OCI-LY3 (cell line): Measurements from ENCODE around the gene VPS26A.

Experiments
- CTCF ChIP-seq: fragments of 200-600, 300-600 bp; sonication (generic); IDR thresholded peaks from 2 replicates; pipeline ENCODE4 v1.5.1; 2014; ENCODE audit warnings: antibody characterized with exemption, low read length, low read depth
- EZH2phosphoT487 ChIP-seq: fragments of 200-600 bp; shearing (Covaris generic); IDR thresholded peaks from 2 replicates; pipeline ENCODE4 v1.6.1; 2018; ENCODE audit warnings: antibody characterized with exemption, mixed run types, low read depth

GRCh38 chr10:69074532-69074931 is 49.4 kb upstream of the VPS26A start:
- TF ChIP-seq CTCF (no peak), EZH2phosphoT487 (no peak)
